ENCODE data around the gene TRIM24.
A peak's percentile ranks its signal among the peaks of the same experiment; 100 is the strongest.
"Not testable (repeated sequence)": the region's sequence is repeated elsewhere in the genome, so short reads cannot be mapped to it uniquely, and the experiment has no call there.

Gene TRIM24

DNA sequence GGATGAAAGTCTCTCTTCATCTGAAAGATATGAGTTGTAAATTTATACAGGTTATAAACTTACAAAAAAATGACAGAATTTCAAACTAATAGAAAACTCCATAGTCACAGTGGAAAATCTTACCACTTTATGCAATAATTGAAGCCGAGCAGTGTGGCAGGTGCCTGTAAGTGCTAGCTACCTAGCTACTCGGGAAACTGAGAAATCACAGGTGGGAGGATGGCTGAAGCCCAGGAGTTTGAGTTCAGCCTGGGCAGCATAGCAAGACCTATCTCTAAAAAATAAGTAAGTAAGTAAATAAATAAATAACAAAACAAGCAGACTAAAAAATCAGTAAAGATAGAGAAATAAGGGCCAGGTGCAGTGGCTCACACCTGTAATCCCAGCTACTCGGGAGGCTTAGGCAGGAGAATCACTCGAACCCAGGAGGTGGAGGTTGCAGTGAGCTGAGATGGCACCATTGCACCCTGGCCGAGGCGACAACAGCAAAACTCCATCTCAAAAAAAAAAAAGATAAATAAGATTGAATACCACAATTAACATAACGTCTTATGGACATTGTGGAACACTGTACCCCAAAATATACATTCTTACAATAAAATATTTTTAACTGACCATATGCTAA is 61.9 kb downstream of the TRIM24 start:
- DNase-seq (ENCODE audit: insufficient read length, low spot score) (no peak), FAIRE-seq (no peak)
- no peak for TF ChIP-seq POLR2A (IDR thresholded peaks at IDR 0.05; ENCODE audit: low read depth, low read length)

- FAIRE-seq (no peak), DNase-seq (ENCODE audit: insufficient read length, low spot score) (no peak)
- TF ChIP-seq POLR2A (IDR thresholded peaks at IDR 0.05; ENCODE audit: low read depth, low read length): no peak
Observed at GRCh38 chr7:138524259-138524658, 64.2 kb downstream of the TRIM24 start.

- FAIRE-seq (no peak), DNase-seq (ENCODE audit: insufficient read length, low spot score) (no peak)
- no peak for TF ChIP-seq POLR2A (IDR thresholded peaks at IDR 0.05; ENCODE audit: low read depth, low read length)
Observed at GRCh38 chr7:138525757-138526156, 65.7 kb downstream of the TRIM24 start.

GRCh38 chr7:138527746-138528223 is 67.7 kb downstream of the TRIM24 start:
- FAIRE-seq: no peak
- no peak for DNase-seq (ENCODE audit: insufficient read length, low spot score)
- no peak for TF ChIP-seq POLR2A (IDR thresholded peaks at IDR 0.05; ENCODE audit: low read depth, low read length)

GRCh38 chr7:138536833-138537232 is 76.8 kb downstream of the TRIM24 start:
- FAIRE-seq; DNase-seq (ENCODE audit: insufficient read length, low spot score): not testable (repeated sequence)

GRCh38 chr7:138538518-138538917 is 78.5 kb downstream of the TRIM24 start:
- FAIRE-seq: no peak
- DNase-seq (ENCODE audit: insufficient read length, low spot score): no peak
- no peak for TF ChIP-seq POLR2A (IDR thresholded peaks at IDR 0.05; ENCODE audit: low read depth, low read length)

DNA sequence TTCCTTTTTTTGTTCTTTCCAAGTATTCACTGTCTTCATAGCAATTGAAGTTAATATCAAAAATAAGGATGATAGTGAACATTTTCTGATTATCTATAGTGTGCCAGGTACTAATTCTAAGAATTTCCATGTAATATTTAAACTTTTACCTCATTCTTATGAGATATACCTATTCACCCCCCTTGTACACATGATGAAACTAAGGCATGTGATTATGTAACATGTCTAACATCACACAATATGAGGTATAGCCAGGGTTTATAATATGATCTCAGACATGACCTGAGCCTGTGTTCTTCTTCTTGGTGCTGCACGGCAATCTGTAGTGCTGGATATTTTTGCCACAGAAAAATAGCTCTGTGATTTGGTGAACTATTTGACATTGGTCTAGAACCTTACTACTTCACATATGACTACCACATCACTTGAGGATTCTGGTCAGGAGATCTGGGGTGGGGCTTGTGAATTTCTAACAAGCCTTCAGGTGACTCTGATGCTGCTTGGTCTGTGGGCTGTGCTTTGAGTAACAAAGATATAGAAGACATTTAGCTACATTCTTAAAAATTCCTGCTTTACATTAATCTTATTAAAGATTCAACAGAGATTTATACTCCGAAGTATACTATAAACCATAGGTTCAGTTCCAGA is 79.1 kb downstream of the TRIM24 start:
- no peak for FAIRE-seq
- no peak for TF ChIP-seq POLR2A (IDR thresholded peaks at IDR 0.05; ENCODE audit: low read depth, low read length)

GRCh38 chr7:138542183-138542582 is 82.1 kb downstream of the TRIM24 start:
- DNase-seq (ENCODE audit: insufficient read length, low spot score): no peak
- TF ChIP-seq POLR2A (IDR thresholded peaks at IDR 0.05; ENCODE audit: low read depth, low read length): no peak
- peak; percentile 27 for FAIRE-seq

More for the DNA sequence above, 79.1 kb downstream of the TRIM24 start:
- no peak for DNase-seq (ENCODE audit: insufficient read length, low spot score)

- FAIRE-seq (no peak), DNase-seq (ENCODE audit: insufficient read length, low spot score) (no peak)
Observed at GRCh38 chr7:138543739-138544138, 83.7 kb downstream of the TRIM24 start.

DNA sequence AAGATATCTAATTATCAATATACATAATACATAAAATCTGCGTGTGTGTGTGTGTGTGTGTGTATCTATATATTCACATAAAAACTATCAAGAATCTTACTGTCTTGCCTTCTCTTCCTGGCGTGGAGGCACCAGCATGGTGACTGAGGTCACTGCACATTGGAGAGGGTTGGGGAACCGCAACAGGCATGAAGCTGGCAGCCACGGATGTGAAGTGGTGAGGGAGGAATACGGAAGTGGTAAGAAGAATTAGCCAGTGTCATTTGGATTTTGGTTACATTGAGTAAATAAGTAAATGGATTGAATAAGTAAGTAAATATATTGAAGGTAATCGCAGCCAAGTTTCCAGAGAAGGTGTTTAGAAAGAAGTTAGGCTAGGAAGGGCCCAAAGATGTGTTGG is 85.1 kb downstream of the TRIM24 start:
- DNase-seq (ENCODE audit: insufficient read length, low spot score): no peak
- TF ChIP-seq POLR2A (IDR thresholded peaks at IDR 0.05; ENCODE audit: low read depth, low read length): no peak
- FAIRE-seq: no peak

More at GRCh38 chr7:138543739-138544138, 83.7 kb downstream of the TRIM24 start:
- TF ChIP-seq POLR2A (IDR thresholded peaks at IDR 0.05; ENCODE audit: low read depth, low read length): no peak

GRCh38 chr7:138546064-138546619 is 86.1 kb downstream of the TRIM24 start:
- TF ChIP-seq POLR2A (IDR thresholded peaks at IDR 0.05; ENCODE audit: low read depth, low read length): no peak
- FAIRE-seq (peak; percentile 11), DNase-seq (ENCODE audit: insufficient read length, low spot score) (no peak)

- FAIRE-seq (no peak), DNase-seq (ENCODE audit: insufficient read length, low spot score) (no peak)
- no peak for TF ChIP-seq POLR2A (IDR thresholded peaks at IDR 0.05; ENCODE audit: low read depth, low read length)
Observed at GRCh38 chr7:138546829-138547228, 86.8 kb downstream of the TRIM24 start.

GRCh38 chr7:138549082-138549481 is 89.0 kb downstream of the TRIM24 start:
- FAIRE-seq: no peak
- no peak for DNase-seq (ENCODE audit: insufficient read length, low spot score)
- no peak for TF ChIP-seq POLR2A (IDR thresholded peaks at IDR 0.05; ENCODE audit: low read depth, low read length)

- no peak for TF ChIP-seq POLR2A (IDR thresholded peaks at IDR 0.05; ENCODE audit: low read depth, low read length)
- no peak for DNase-seq (ENCODE audit: insufficient read length, low spot score)
- no peak for FAIRE-seq
Observed at GRCh38 chr7:138550337-138550736, 90.3 kb downstream of the TRIM24 start.

- DNase-seq (ENCODE audit: insufficient read length, low spot score): no peak
- TF ChIP-seq POLR2A (IDR thresholded peaks at IDR 0.05; ENCODE audit: low read depth, low read length): no peak
- FAIRE-seq: no peak
Observed at GRCh38 chr7:138551102-138551501, 91.0 kb downstream of the TRIM24 start.
